ENCODE results near the gene WAS.

GRCh38 chrX:48700246-48700645, 16.6 kb downstream of the WAS start:
- no peak for TF ChIP-seq CTCF (conservative IDR thresholded peaks at IDR 0.05; ENCODE audit: low read depth, low read length)
- TF ChIP-seq EZH2 (IDR thresholded peaks at IDR 0.05; ENCODE audit: borderline replicate concordance, low read depth, low read length, poor library complexity, severe bottlenecking): no peak
